Progenitor cell of endocrine pancreas (in vitro differentiated cells): Measurements from ENCODE around the gene ERBB4. TPM values are rescaled to one million over a fixed set of nuclear protein-coding genes. Genes with fewer than 3 reads are reported as not detected.

Experiments used
- DNase-seq: peaks from one replicate; pipeline ENCODE4 v3.0.0; 2021; ENCODE audit warnings: low spot score; ENCODE audit not compliant: unreplicated experiment
- H3K27ac Mint-ChIP-seq: 2 replicates; pipeline ENCODE4 v1.8.0; 2021; ENCODE audit warnings: mild to moderate bottlenecking, moderate library complexity, mixed read lengths
- H3K27me3 Mint-ChIP-seq: 2 replicates; pipeline ENCODE4 v1.8.0; 2021; ENCODE audit warnings: mixed read lengths
- H3K36me3 Mint-ChIP-seq: 2 replicates; pipeline ENCODE4 v1.8.0; 2022; ENCODE audit warnings: mixed read lengths; ENCODE audit not compliant: insufficient read depth
- H3K4me1 Mint-ChIP-seq: 2 replicates; pipeline ENCODE4 v1.8.0; 2021; ENCODE audit warnings: low read depth, mixed read lengths
- H3K4me3 Mint-ChIP-seq: 2 replicates; pipeline ENCODE4 v1.8.0; 2021; ENCODE audit warnings: low read depth, mild to moderate bottlenecking, moderate library complexity, mixed read lengths
- H3K9me3 Mint-ChIP-seq: 2 replicates; pipeline ENCODE4 v1.8.0; 2021; ENCODE audit warnings: low read depth, mixed read lengths
- total RNA-seq: library from RNA; stranded (reverse); gene quantifications from 2 replicates; pipeline ENCODE4 v1.2.1, GENCODE V29; 2021
- TF ChIP-seq, protein P1 (sequence below): fragments of 200-600 bp; sonication (generic); IDR thresholded peaks from one replicate; pipeline ENCODE4 v1.5.0; 2021; ENCODE audit warnings: antibody characterized with exemption, mild to moderate bottlenecking; ENCODE audit not compliant: unreplicated experiment

The ERBB4 gene
- total RNA-seq, 1 donor from 2014 or later: 43.8 TPM

DNA sequence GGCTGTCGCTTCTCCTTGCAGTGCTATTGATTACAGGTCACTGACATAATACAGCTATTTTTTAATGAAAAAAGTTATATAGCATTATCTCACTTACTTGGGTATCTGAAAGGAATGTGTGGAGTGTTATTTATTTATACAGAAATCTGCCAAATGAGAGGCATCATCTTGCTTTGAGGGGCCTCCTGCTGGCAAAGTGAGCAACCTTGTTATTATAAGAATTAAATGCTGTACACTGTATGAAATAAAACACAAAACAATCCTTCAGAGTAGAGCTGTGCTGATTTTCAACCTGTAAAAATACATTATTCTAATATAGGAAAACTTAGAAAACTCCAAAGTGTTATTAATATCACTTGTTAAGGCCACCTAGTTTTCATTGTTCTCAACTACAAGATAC, 20.9 kb downstream of the ERBB4 start:
- H3K36me3 Mint-ChIP-seq: no peaks in the 10 kb centered on the region
- no peak overlapping the region for H3K4me3 Mint-ChIP-seq
- peaks cover 11% of the 10 kb centered on the region for H3K4me1 Mint-ChIP-seq
- no peak overlapping the region for H3K27ac Mint-ChIP-seq
- H3K27me3 Mint-ChIP-seq: no peaks in the 10 kb centered on the region
- DNase-seq: no peak
- TF ChIP-seq, protein P1, sequence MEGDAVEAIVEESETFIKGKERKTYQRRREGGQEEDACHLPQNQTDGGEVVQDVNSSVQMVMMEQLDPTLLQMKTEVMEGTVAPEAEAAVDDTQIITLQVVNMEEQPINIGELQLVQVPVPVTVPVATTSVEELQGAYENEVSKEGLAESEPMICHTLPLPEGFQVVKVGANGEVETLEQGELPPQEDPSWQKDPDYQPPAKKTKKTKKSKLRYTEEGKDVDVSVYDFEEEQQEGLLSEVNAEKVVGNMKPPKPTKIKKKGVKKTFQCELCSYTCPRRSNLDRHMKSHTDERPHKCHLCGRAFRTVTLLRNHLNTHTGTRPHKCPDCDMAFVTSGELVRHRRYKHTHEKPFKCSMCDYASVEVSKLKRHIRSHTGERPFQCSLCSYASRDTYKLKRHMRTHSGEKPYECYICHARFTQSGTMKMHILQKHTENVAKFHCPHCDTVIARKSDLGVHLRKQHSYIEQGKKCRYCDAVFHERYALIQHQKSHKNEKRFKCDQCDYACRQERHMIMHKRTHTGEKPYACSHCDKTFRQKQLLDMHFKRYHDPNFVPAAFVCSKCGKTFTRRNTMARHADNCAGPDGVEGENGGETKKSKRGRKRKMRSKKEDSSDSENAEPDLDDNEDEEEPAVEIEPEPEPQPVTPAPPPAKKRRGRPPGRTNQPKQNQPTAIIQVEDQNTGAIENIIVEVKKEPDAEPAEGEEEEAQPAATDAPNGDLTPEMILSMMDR: no peak
- no peaks in the 10 kb centered on the region for H3K9me3 Mint-ChIP-seq

DNA sequence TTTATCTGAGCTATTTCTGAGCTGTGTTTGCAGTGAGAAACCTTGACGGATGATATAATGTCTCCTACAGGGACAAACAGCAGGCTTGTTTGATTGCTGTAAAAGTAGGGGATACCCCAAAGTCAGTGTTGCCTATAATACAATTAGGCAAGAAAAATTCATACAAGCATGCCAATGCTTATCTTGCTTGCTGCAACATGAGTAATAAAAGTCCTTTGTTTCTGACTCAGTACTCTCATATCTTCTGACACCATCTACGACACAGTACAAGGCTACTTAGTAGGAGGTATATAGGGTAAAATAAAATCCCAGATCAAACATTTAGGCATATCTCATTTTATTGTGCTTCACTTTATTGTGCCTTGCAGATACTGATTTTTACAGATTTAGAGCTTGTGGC, 33.0 kb downstream of the ERBB4 start:
- Mint-ChIP-seq H3K4me3 (no peak overlapping the region), H3K4me1 (peaks cover 5% of the 10 kb centered on the region), H3K27me3 (no peaks in the 10 kb centered on the region), H3K27ac (no peak overlapping the region), H3K9me3 (no peaks in the 10 kb centered on the region), H3K36me3 (no peaks in the 10 kb centered on the region)
- TF ChIP-seq, protein P1: no peak
- DNase-seq: no peak

- no peaks in the 10 kb centered on the region for H3K27me3 Mint-ChIP-seq
- H3K9me3 Mint-ChIP-seq: no peaks in the 10 kb centered on the region
- no peak overlapping the region for H3K27ac Mint-ChIP-seq
- no peaks in the 10 kb centered on the region for H3K36me3 Mint-ChIP-seq
- peaks cover 4% of the 10 kb centered on the region for H3K4me1 Mint-ChIP-seq
- no peak for DNase-seq
- TF ChIP-seq, protein P1: no peak
- no peak overlapping the region for H3K4me3 Mint-ChIP-seq
Observed at GRCh38 chr2:212495046-212495445, 43.6 kb downstream of the ERBB4 start.

DNA sequence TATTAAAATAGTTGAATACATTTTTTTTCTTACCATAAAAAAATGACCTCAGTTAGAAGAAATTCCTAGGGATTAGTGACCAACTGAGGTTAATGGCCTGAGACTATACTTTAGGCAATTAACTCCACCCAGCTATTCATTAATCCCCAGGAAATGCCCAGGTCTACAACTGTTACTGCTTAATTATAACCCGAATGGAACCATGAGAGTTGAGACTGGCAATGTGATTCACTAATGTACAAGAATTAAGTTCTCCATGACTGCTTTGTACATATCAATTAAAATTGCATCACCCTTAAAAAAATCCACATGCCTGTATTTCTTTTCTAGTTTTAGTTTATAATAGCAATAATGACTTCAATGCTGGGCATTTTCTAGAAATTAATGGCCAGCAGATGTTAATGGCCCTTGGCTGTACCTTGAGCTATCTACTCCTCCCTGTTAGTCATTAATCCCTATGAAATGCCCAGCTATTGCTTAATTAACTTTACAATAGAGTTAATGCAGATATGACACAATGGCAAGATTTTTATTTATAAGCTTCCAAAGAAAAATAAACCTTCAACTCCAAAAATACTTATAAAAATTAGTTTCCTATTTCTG, 44.1 kb downstream of the ERBB4 start:
- Mint-ChIP-seq H3K9me3 (no peaks in the 10 kb centered on the region), H3K4me1 (peaks cover 4% of the 10 kb centered on the region), H3K27me3 (no peaks in the 10 kb centered on the region), H3K4me3 (no peak overlapping the region), H3K36me3 (no peaks in the 10 kb centered on the region), H3K27ac (no peak overlapping the region)
- DNase-seq: no peak
- TF ChIP-seq, protein P1: no peak

GRCh38 chr2:212489719-212490346, 48.8 kb downstream of the ERBB4 start:
- H3K4me3 Mint-ChIP-seq: no peak overlapping the region
- H3K36me3 Mint-ChIP-seq: no peaks in the 10 kb centered on the region
- H3K27me3 Mint-ChIP-seq: no peaks in the 10 kb centered on the region
- no peak overlapping the region for H3K27ac Mint-ChIP-seq
- H3K4me1 Mint-ChIP-seq: peaks cover 2% of the 10 kb centered on the region
- no peak for DNase-seq
- H3K9me3 Mint-ChIP-seq: no peaks in the 10 kb centered on the region
- TF ChIP-seq, protein P1: no peak
